GM23338 (cell line): ENCODE results near the gene HYAL1. TPM values are rescaled to one million over a fixed set of nuclear protein-coding genes. Genes with fewer than 3 reads are reported as not detected.

Experiments
- EZH2phosphoT487 ChIP-seq: fragments of 200-600 bp; sonication (generic); IDR thresholded peaks from one replicate; pipeline ENCODE4 v1.8.1; 2018; ENCODE audit warnings: antibody characterized with exemption; ENCODE audit not compliant: unreplicated experiment
- NANOG ChIP-seq: IDR thresholded peaks from 2 replicates; pipeline ENCODE4 v1.6.1; 2016; ENCODE audit warnings: antibody characterized with exemption, borderline replicate concordance
- POLR2AphosphoS5 ChIP-seq: IDR thresholded peaks from 2 replicates; pipeline ENCODE4 v1.6.1; 2016; ENCODE audit warnings: antibody characterized with exemption, low read depth
- ZNF331 ChIP-seq: fragments of 250-450 bp; sonication (Bioruptor Pico); IDR thresholded peaks from 2 replicates; pipeline ENCODE4 v1.5.0; 2020; ENCODE audit warnings: low read depth, mild to moderate bottlenecking, moderate library complexity
- polyA plus RNA-seq: library from polyadenylated mRNA; unstranded; fragments of >200 nt; fragmentation: Nextera tagmentation; extraction: Ambion mirVana; gene quantifications from 2 replicates; pipeline ENCODE4 v1.2.1, GENCODE V29; 2016
- total RNA-seq: library from RNA; depleted of rRNA; stranded (reverse); fragments of >200 nt; shearing (Covaris generic); gene quantifications from 2 replicates; pipeline ENCODE4 v1.2.3, GENCODE V29; 2014
- TF ChIP-seq, protein P1 (sequence below): fragments of 250-450 bp; sonication (Bioruptor Pico); IDR thresholded peaks from 2 replicates; pipeline ENCODE4 v1.5.0; 2020; ENCODE audit warnings: mild to moderate bottlenecking, moderate library complexity
- TF ChIP-seq, protein P2 (sequence below), 2 experiments: fragments of 200-600 bp in 1 of 2; sonication (generic) in 1 of 2; conservative IDR thresholded peaks; 2 replicates each; pipeline versions ENCODE4 v1.5.1 to v1.6.1; 2016 to 2017; ENCODE audit warnings: antibody characterized with exemption in 2 of 2, low read depth in 2 of 2, mild to moderate bottlenecking in 2 of 2, moderate library complexity in 1 of 2
- TF ChIP-seq, protein P3 (sequence below): IDR thresholded peaks from one replicate; pipeline ENCODE4 v1.6.1; 2018; ENCODE audit warnings: antibody characterized with exemption; ENCODE audit not compliant: unreplicated experiment

Gene HYAL1
- total and polyA plus RNA-seq, 2 experiments from 2014 or later: 2.1 to 5.0 TPM

DNA sequence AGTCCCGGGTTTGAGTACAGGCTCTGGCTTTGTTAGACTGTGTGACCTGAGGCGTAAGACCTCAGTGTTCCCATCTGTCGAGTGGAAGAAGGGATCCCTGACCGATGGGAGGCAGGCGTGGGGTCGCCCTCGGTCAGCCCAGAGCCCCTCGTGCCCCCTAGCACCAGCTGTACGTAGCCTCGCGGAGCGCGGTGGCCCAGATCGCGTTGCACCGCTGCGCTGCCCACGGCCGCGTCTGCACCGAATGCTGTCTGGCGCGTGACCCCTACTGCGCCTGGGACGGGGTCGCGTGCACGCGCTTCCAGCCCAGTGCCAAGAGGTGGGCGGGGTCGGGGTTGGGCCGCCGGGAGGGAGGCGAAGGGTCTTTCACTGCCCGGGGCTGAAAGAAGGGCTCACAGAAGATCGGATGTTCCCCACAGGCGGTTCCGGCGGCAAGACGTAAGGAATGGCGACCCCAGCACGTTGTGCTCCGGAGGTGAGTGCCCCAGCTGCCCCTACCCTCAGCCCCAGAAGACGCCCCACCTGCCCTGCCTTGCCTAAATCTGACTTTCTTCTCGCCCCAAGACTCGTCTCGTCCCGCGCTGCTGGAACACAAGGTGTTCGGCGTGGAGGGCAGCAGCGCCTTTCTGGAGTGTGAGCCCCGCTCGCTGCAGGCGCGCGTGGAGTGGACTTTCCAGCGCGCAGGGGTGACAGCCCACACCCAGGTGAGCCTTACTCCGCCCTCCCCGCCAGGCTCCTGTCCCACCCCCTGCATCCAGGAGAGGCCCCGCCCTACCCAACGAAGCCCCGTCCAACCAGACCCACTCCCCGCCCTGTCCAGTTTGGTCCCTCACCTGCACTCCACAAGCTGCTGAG is 28.0 kb downstream of the HYAL1 start (continued):
- TF ChIP-seq, protein P1, sequence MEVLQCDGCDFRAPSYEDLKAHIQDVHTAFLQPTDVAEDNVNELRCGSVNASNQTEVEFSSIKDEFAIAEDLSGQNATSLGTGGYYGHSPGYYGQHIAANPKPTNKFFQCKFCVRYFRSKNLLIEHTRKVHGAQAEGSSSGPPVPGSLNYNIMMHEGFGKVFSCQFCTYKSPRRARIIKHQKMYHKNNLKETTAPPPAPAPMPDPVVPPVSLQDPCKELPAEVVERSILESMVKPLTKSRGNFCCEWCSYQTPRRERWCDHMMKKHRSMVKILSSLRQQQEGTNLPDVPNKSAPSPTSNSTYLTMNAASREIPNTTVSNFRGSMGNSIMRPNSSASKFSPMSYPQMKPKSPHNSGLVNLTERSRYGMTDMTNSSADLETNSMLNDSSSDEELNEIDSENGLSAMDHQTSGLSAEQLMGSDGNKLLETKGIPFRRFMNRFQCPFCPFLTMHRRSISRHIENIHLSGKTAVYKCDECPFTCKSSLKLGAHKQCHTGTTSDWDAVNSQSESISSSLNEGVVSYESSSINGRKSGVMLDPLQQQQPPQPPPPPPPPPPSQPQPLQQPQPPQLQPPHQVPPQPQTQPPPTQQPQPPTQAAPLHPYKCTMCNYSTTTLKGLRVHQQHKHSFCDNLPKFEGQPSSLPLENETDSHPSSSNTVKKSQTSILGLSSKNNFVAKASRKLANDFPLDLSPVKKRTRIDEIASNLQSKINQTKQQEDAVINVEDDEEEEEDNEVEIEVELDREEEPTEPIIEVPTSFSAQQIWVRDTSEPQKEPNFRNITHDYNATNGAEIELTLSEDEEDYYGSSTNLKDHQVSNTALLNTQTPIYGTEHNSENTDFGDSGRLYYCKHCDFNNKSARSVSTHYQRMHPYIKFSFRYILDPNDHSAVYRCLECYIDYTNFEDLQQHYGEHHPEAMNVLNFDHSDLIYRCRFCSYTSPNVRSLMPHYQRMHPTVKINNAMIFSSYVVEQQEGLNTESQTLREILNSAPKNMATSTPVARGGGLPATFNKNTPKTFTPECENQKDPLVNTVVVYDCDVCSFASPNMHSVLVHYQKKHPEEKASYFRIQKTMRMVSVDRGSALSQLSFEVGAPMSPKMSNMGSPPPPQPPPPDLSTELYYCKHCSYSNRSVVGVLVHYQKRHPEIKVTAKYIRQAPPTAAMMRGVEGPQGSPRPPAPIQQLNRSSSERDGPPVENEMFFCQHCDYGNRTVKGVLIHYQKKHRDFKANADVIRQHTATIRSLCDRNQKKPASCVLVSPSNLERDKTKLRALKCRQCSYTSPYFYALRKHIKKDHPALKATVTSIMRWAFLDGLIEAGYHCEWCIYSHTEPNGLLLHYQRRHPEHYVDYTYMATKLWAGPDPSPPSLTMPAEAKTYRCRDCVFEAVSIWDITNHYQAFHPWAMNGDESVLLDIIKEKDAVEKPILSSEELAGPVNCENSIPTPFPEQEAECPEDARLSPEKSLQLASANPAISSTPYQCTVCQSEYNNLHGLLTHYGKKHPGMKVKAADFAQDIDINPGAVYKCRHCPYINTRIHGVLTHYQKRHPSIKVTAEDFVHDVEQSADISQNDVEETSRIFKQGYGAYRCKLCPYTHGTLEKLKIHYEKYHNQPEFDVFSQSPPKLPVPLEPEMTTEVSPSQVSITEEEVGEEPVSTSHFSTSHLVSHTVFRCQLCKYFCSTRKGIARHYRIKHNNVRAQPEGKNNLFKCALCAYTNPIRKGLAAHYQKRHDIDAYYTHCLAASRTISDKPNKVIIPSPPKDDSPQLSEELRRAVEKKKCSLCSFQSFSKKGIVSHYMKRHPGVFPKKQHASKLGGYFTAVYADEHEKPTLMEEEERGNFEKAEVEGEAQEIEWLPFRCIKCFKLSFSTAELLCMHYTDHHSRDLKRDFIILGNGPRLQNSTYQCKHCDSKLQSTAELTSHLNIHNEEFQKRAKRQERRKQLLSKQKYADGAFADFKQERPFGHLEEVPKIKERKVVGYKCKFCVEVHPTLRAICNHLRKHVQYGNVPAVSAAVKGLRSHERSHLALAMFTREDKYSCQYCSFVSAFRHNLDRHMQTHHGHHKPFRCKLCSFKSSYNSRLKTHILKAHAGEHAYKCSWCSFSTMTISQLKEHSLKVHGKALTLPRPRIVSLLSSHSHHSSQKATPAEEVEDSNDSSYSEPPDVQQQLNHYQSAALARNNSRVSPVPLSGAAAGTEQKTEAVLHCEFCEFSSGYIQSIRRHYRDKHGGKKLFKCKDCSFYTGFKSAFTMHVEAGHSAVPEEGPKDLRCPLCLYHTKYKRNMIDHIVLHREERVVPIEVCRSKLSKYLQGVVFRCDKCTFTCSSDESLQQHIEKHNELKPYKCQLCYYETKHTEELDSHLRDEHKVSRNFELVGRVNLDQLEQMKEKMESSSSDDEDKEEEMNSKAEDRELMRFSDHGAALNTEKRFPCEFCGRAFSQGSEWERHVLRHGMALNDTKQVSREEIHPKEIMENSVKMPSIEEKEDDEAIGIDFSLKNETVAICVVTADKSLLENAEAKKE (CRISPR knock-in tag): no peak
- TF ChIP-seq POLR2AphosphoS5 (no peak), ZNF331 (CRISPR knock-in tag) (no peak), EZH2phosphoT487 (no peak), NANOG (no peak)
- TF ChIP-seq, protein P2, sequence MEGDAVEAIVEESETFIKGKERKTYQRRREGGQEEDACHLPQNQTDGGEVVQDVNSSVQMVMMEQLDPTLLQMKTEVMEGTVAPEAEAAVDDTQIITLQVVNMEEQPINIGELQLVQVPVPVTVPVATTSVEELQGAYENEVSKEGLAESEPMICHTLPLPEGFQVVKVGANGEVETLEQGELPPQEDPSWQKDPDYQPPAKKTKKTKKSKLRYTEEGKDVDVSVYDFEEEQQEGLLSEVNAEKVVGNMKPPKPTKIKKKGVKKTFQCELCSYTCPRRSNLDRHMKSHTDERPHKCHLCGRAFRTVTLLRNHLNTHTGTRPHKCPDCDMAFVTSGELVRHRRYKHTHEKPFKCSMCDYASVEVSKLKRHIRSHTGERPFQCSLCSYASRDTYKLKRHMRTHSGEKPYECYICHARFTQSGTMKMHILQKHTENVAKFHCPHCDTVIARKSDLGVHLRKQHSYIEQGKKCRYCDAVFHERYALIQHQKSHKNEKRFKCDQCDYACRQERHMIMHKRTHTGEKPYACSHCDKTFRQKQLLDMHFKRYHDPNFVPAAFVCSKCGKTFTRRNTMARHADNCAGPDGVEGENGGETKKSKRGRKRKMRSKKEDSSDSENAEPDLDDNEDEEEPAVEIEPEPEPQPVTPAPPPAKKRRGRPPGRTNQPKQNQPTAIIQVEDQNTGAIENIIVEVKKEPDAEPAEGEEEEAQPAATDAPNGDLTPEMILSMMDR (conservative IDR thresholded peaks at IDR 0.05; ENCODE audit: low read depth in 2 of 2): no peak
- TF ChIP-seq, protein P3, sequence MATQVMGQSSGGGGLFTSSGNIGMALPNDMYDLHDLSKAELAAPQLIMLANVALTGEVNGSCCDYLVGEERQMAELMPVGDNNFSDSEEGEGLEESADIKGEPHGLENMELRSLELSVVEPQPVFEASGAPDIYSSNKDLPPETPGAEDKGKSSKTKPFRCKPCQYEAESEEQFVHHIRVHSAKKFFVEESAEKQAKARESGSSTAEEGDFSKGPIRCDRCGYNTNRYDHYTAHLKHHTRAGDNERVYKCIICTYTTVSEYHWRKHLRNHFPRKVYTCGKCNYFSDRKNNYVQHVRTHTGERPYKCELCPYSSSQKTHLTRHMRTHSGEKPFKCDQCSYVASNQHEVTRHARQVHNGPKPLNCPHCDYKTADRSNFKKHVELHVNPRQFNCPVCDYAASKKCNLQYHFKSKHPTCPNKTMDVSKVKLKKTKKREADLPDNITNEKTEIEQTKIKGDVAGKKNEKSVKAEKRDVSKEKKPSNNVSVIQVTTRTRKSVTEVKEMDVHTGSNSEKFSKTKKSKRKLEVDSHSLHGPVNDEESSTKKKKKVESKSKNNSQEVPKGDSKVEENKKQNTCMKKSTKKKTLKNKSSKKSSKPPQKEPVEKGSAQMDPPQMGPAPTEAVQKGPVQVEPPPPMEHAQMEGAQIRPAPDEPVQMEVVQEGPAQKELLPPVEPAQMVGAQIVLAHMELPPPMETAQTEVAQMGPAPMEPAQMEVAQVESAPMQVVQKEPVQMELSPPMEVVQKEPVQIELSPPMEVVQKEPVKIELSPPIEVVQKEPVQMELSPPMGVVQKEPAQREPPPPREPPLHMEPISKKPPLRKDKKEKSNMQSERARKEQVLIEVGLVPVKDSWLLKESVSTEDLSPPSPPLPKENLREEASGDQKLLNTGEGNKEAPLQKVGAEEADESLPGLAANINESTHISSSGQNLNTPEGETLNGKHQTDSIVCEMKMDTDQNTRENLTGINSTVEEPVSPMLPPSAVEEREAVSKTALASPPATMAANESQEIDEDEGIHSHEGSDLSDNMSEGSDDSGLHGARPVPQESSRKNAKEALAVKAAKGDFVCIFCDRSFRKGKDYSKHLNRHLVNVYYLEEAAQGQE: no peak
